AG09309 (cell line): ENCODE results near the gene LDB3.

Experiments used
- DNase-seq: peaks from one replicate; pipeline ENCODE4 v3.0.0-alpha.2; 2010; ENCODE audit warnings: low read depth
- H3K4me3 ChIP-seq: 2 replicates; pipeline ENCODE4 v1.5.1; 2011; ENCODE audit warnings: mild to moderate bottlenecking, low read depth, low read length, moderate library complexity; ENCODE audit not compliant: control insufficient read depth
- TF ChIP-seq, protein P1 (sequence below): IDR thresholded peaks from 2 replicates; pipeline ENCODE4 v1.5.1; 2011; ENCODE audit warnings: mild to moderate bottlenecking, low read depth, low read length, inconsistent platforms; ENCODE audit not compliant: insufficient read depth, control insufficient read depth; ENCODE audit errors: missing control alignments

Gene LDB3

DNA sequence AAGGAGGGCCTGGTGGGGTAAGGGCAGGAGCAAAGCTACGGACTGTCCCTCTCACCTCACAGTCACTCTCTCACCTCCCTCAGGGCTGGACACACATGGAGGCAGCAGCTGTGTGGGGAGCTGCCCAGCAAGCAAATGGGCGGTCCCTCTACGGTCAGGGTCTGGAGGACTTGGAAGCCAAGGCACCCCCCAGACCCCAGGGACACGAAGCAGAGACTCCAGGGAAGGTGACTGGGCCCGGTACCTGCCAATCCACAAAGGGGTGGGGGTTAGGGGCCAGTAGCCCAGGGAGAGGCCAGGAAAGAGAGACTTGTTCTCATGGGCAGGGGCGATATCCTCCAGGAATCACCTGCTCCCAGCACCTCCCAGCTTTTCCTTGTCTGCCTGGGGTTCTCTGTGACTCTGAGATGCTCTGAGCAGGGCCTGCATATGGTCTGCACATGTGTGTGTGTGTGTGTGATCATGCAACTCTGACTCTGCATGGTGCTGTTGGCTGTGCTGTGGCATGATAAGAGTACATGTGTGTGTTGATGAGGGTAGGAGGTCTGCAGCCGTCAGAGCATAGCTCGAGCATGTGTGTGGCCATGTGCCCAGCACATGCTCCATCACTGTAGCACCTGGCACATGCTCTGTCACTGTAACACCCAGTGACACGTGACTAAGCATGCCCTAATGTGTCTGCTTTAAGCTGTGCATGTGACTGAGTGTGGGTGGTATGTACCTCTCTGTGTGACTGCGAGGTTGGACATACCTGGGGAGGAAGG lies 4.6 kb upstream of the LDB3 start:
- no peak overlapping the region for H3K4me3 ChIP-seq
- no peak for DNase-seq
- TF ChIP-seq, protein P1, sequence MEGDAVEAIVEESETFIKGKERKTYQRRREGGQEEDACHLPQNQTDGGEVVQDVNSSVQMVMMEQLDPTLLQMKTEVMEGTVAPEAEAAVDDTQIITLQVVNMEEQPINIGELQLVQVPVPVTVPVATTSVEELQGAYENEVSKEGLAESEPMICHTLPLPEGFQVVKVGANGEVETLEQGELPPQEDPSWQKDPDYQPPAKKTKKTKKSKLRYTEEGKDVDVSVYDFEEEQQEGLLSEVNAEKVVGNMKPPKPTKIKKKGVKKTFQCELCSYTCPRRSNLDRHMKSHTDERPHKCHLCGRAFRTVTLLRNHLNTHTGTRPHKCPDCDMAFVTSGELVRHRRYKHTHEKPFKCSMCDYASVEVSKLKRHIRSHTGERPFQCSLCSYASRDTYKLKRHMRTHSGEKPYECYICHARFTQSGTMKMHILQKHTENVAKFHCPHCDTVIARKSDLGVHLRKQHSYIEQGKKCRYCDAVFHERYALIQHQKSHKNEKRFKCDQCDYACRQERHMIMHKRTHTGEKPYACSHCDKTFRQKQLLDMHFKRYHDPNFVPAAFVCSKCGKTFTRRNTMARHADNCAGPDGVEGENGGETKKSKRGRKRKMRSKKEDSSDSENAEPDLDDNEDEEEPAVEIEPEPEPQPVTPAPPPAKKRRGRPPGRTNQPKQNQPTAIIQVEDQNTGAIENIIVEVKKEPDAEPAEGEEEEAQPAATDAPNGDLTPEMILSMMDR, result no peak

DNA sequence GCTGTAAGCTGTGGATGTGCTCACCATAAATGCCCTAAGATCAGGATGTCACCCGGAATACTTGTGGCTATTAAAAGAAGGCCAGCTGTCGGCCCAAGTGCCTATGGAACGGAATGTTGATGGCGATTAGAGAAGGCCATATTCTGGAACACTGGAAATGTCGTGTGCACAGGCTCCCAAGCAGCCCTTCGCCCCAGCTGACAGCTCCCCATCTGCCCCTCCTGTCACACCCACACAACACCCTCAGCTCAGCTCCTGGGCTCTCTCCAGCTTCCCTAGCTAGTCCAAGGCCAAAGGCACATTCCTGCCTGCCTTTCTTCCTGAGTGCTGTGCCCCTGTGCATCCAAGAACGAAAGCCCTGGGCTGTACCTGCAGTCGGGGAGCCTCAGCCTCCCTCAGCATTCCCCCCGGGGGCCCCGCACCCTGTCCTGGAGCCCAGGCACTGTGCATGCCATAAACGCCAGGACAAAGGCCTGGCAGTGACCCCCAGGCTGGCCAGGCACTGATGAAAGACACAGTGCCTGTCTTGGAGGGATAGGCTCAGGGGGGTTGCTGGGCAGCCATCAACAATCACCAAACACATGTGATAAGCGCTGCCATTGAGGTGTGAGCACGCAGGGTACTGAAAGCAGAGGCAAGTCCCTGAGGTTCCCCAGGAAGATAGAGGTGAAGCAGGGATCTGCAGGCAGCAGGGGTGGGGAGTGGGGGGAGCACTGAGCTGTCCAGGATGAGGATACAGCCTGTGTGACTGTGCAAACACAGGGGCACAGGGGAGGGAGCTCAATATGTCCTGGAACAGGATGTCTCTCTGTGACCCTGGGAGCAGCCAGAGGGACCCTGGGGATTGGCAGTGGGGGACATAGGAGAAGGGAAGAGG lies 3.7 kb upstream of the LDB3 start:
- TF ChIP-seq, protein P1, result no peak
- H3K4me3 ChIP-seq, result no peak overlapping the region
- DNase-seq, result no peak

DNA sequence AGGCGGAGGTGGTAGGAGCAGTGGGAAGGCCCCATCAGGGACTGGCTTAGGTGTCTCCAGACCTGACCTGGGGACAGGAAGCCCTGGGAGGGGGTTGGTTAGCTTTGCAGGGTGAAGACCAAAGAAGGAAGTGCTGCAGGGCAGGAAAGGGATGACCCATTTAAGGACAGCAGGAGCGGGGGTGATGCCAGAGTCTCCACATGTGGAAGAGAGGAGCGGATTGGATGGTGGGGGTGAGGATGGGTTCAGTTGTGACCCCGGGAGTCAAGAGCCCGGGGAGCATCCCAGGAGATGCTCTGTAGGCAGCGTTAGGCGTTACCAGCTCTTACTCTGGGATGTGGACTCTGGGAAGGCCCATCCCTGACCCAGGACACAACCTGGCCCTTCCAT lies 3.1 kb upstream of the LDB3 start:
- DNase-seq, result no peak
- no peak overlapping the region for H3K4me3 ChIP-seq
- TF ChIP-seq, protein P1, result no peak

DNA sequence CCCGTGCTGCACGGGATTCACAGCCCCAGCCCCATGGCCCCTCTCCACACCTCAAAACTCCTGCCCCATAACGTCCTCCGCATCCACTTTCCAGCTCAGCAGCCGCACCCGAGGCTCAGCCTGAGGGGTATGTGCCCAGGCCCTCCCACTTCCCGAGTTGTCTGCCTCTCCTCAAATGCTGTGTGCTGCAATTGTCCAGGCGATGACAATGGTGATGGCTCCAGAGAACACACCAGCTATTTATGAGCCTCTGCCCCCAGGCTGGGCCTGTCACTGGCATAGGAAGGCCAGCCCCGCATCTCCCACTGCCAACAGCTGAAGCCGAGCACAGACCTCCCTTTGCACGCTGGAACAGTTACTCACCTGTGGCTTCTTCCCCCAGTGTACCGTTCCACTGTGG lies 2.4 kb upstream of the LDB3 start:
- H3K4me3 ChIP-seq, result no peak overlapping the region
- no peak for DNase-seq
- TF ChIP-seq, protein P1, result no peak

DNA sequence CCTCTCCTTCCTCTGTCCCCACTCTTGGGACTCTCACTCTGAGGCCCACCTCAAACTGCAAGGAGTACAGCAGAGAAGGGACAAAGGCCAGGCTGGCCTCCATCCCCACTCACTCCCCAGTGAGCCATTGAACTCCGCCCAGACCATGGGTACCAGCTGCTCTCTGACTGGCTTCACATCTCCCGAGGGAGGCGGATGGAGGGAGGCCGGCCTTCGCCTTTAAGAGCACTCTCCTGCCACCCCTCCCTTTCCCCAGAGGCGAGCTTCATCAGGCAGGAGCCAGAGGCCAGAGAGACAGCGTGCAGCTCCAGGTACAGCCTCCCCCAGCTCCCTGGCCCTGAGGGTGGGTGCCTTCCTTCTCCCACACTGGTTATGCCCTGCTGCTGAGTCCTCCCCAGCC lies 1.8 kb upstream of the LDB3 start:
- TF ChIP-seq, protein P1, result no peak
- no peak for DNase-seq
- no peak overlapping the region for H3K4me3 ChIP-seq

DNA sequence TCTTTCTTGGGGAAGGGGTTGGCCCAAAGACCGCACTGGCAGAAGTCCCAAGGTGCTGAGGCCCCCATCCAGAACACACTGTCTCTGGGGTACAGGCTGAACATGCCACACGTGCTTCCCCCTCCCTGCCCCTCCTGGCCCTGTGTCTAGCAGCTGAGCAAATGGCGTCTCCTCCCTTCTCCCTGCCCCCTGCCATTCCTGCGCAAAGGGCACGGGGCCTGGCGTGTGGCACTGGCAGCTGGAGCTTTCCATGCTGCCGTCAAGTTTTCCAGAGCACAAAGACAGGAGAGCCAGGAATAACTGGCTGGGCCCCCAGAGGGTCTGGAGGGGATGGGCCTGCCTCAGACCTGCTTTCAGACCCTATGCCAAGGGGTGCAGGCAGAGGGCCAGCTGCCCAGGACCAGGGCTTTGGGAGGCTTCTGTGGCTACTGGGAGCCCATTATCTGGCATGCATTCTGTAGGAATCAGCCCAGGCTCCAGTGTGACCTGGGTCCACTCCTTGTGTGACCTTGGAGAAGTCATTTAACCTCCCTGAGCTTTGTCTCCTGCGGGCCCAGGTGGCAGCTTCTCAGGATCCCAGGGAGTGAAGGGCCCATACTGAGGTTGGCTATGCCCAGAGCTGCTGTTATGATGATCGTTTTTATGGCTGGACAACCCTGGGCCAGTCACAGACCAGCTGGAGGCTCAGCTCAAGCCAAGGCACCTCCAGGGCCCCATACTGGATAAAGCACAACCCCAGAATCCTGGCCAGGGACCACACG lies 710 bp upstream of the LDB3 start:
- TF ChIP-seq, protein P1, result no peak
- no peak for DNase-seq
- no peak overlapping the region for H3K4me3 ChIP-seq
